PC-9 (cell line): ENCODE data around the gene NRG2. TPM values are rescaled to one million over a fixed set of nuclear protein-coding genes. Genes with fewer than 3 reads are reported as not detected.

Source experiments
- BruUV-seq: library from RNA; stranded (reverse); fragments of 400-500 nt; replicated peaks from 2 replicates; lab custom pipeline; 2021; lab: Mats Ljungman, UMichigan
- CTCF ChIA-PET: fragments of 300-600 bp; sonication (Branson Sonifier 250); formaldehyde crosslinking; loops from one replicate; lab custom pipeline; 2022; ENCODE audit warnings: antibody characterized with exemption; lab: Charles Lee
- POLR2A ChIA-PET: fragments of 300-600 bp; sonication (Branson Sonifier 250); formaldehyde crosslinking; loops from one replicate; lab custom pipeline; 2022; ENCODE audit warnings: antibody characterized with exemption; ENCODE audit not compliant: unreplicated experiment; lab: Charles Lee
- DNase-seq, 2 experiments: peaks; one replicate each; pipeline versions ENCODE4 v3.0.0 to v3.0.0-alpha.2; 2015 to 2022; ENCODE audit warnings: mixed read lengths in 1 of 2
- H2AFZ ChIP-seq: fragments of 200-600 bp; sonication (generic); 2 replicates; pipeline ENCODE4 v1.8.1; 2017; ENCODE audit warnings: antibody characterized with exemption
- H3F3A ChIP-seq: fragments of 200-600 bp; sonication (generic); 2 replicates; pipeline ENCODE4 v1.8.1; 2017; ENCODE audit warnings: antibody characterized with exemption, mild to moderate bottlenecking, low read depth; ENCODE audit not compliant: insufficient read depth
- H3K27ac ChIP-seq: fragments of 200-600 bp; sonication (generic); 2 replicates; pipeline ENCODE4 v1.6.1; 2016; ENCODE audit warnings: mixed run types
- H3K27me3 ChIP-seq: fragments of 200-600 bp; sonication (generic); 2 replicates; pipeline ENCODE4 v1.6.1; 2016; ENCODE audit warnings: low read depth, mixed run types; ENCODE audit not compliant: insufficient read depth
- H3K36me3 ChIP-seq: fragments of 200-600 bp; sonication (generic); 2 replicates; pipeline ENCODE4 v1.6.1; 2016; ENCODE audit warnings: low read depth, mixed run types
- H3K4me1 ChIP-seq: fragments of 200-600 bp; sonication (generic); replicated peaks from 2 replicates; pipeline ENCODE4 v1.6.1; 2016; ENCODE audit warnings: mixed run types; ENCODE audit not compliant: insufficient read depth
- H3K4me2 ChIP-seq: fragments of 200-600 bp; sonication (generic); 2 replicates; pipeline ENCODE4 v1.6.1; 2017; ENCODE audit warnings: mixed run types
- H3K4me3 ChIP-seq: fragments of 200-600 bp; sonication (generic); 2 replicates; pipeline ENCODE4 v1.6.1; 2016; ENCODE audit warnings: mixed run types
- H3K79me2 ChIP-seq: fragments of 200-600 bp; sonication (generic); 2 replicates; pipeline ENCODE4 v1.6.1; 2017; ENCODE audit warnings: low read depth, mixed run types
- H3K9me2 ChIP-seq: fragments of 200-600 bp; sonication (generic); 2 replicates; pipeline ENCODE4 v1.8.1; 2017; ENCODE audit warnings: mild to moderate bottlenecking; ENCODE audit not compliant: insufficient read depth
- H3K9me3 ChIP-seq: fragments of 200-600 bp; sonication (generic); 2 replicates; pipeline ENCODE4 v1.8.1; 2016; ENCODE audit warnings: low read depth; ENCODE audit not compliant: insufficient read depth
- H4K20me1 ChIP-seq: fragments of 200-600 bp; sonication (generic); 2 replicates; pipeline ENCODE4 v1.8.1; 2017; ENCODE audit not compliant: insufficient read depth
- EZH2 ChIP-seq: fragments of 200-600 bp; sonication (generic); IDR thresholded peaks from 2 replicates; pipeline ENCODE4 v1.8.0; 2017; ENCODE audit warnings: antibody characterized with exemption, low read depth
- intact Hi-C: fragments of 100-400 bp; cut with micrococcal nuclease; formaldehyde crosslinking; loops from one replicate; pipeline ENCODE4 v1.10.0; 2022; ENCODE audit not compliant: unreplicated experiment
- total RNA-seq: library from RNA; stranded (reverse); gene quantifications from 2 replicates; pipeline ENCODE4 v1.2.3, GENCODE V29; 2021
- TF ChIP-seq, protein P1 (sequence below): fragments of 200-600 bp; sonication (generic); conservative IDR thresholded peaks from 2 replicates; pipeline ENCODE4 v1.6.1; 2017; ENCODE audit warnings: mixed run types, antibody characterized with exemption, mild to moderate bottlenecking, moderate library complexity

The NRG2 gene
- total RNA-seq, 1 experiment from 2014 or later = not detected

DNA sequence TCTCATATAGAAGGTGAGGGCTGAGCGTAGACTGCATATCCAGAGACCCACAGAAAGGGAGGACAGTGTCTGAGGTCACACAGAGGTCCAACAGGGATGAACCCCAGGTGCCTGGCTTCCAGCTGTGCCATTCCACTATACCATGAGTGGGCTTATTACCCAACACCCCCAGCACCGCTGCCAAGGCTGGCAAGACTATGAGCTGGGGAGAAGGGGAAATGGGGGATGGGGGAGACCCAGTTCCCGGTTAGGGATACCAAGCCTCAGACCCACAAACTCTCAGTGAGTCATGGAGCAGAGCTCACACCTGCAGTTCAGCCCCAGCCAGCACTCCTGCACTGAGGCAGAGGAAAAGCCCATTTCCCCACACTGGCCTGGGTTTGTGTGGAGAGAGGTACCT lies 141.1 kb downstream of the NRG2 start:
- no peak overlapping the region for H2AFZ ChIP-seq
- no peaks in the 10 kb centered on the region for H3K9me2 ChIP-seq
- BruUV-seq = no TSS peak
- H3F3A ChIP-seq = no peaks in the 10 kb centered on the region
- H3K36me3 ChIP-seq = no peaks in the 10 kb centered on the region
- peaks cover 31% of the 10 kb centered on the region; the same call in 1 of the 2 replicates for H3K27me3 ChIP-seq
- H3K4me3 ChIP-seq = no peak overlapping the region
- ChIA-PET CTCF (no interaction called here), POLR2A (no interaction called here)
- TF ChIP-seq, protein P1, sequence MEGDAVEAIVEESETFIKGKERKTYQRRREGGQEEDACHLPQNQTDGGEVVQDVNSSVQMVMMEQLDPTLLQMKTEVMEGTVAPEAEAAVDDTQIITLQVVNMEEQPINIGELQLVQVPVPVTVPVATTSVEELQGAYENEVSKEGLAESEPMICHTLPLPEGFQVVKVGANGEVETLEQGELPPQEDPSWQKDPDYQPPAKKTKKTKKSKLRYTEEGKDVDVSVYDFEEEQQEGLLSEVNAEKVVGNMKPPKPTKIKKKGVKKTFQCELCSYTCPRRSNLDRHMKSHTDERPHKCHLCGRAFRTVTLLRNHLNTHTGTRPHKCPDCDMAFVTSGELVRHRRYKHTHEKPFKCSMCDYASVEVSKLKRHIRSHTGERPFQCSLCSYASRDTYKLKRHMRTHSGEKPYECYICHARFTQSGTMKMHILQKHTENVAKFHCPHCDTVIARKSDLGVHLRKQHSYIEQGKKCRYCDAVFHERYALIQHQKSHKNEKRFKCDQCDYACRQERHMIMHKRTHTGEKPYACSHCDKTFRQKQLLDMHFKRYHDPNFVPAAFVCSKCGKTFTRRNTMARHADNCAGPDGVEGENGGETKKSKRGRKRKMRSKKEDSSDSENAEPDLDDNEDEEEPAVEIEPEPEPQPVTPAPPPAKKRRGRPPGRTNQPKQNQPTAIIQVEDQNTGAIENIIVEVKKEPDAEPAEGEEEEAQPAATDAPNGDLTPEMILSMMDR = no peak
- no peak for TF ChIP-seq EZH2
- H4K20me1 ChIP-seq = no peaks in the 10 kb centered on the region
- no peaks in the 10 kb centered on the region for H3K9me3 ChIP-seq
- intact Hi-C loops = no loop called here
- H3K79me2 ChIP-seq = no peaks in the 10 kb centered on the region
- H3K4me1 ChIP-seq = no peaks in the 10 kb centered on the region
- DNase-seq = no peak
- no peak overlapping the region for H3K27ac ChIP-seq
- no peak overlapping the region for H3K4me2 ChIP-seq

DNA sequence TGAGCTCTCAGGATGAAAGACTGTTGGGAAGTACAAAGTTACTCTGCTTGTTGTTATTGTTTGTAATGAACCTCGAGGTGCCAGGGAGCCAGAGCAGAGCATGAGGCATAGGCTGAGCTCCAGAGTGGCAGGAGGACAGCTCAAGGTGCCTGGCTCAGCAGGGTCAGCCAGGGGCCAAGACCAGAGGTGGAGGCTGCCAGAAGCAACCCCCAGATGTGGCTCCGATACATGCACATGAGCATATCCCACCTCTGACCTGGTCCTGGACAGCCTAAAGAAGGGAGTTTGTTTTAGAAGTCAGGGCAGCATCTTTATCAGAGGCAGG lies 141.9 kb downstream of the NRG2 start:
- no peaks in the 10 kb centered on the region for H3K36me3 ChIP-seq
- no peak for TF ChIP-seq EZH2
- TF ChIP-seq, protein P1 = no peak
- H3K4me2 ChIP-seq = no peak overlapping the region
- no peak overlapping the region for H3K4me3 ChIP-seq
- no peaks in the 10 kb centered on the region for H3F3A ChIP-seq
- no peak for DNase-seq
- H3K9me3 ChIP-seq = no peaks in the 10 kb centered on the region
- intact Hi-C loops = no loop called here
- no TSS peak for BruUV-seq
- H3K9me2 ChIP-seq = no peaks in the 10 kb centered on the region
- H4K20me1 ChIP-seq = no peaks in the 10 kb centered on the region
- ChIA-PET CTCF (no interaction called here), POLR2A (no interaction called here)
- H3K27ac ChIP-seq = no peak overlapping the region
- H2AFZ ChIP-seq = no peak overlapping the region
- peaks cover 31% of the 10 kb centered on the region; the same call in 1 of the 2 replicates for H3K27me3 ChIP-seq
- H3K79me2 ChIP-seq = no peaks in the 10 kb centered on the region
- H3K4me1 ChIP-seq = no peaks in the 10 kb centered on the region

DNA sequence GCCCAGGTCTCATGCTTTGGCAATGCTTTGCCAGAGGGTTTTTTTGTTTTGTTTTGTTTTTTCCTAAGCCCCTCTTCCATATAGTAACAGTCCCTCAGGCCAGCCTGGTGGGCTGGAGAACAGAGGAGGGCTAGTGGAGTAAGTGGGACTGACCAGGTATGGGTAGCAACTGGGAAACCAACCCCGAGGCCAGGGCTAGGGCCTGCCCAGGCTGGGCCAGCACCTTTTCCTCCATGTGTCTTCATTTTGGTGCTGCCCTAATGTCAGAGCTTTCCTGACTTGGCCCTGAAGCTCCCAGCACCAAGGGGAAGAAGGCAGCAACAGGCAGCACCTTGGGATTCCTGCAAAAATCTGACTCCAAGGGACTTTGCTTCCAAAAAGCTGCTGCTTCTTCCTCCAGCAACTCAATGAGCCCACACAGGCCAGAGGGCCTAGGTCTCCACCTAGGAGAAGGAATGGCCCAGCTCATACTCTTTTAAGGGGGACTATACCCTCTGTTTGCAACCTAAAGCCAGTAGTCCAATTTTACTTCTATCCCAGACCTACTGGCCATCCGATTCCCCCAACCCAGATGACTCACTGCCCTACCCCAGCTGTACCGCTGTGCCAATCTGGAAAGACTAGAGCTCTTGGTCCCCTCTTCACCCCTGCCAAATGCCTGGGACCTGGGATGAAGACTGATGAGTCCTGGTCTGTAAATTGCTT lies 142.4 kb downstream of the NRG2 start:
- POLR2A ChIA-PET = no interaction called here
- H3K27me3 ChIP-seq = peaks cover 31% of the 10 kb centered on the region; the same call in 1 of the 2 replicates
- no peak for DNase-seq
- H3K9me2 ChIP-seq = no peaks in the 10 kb centered on the region
- no peaks in the 10 kb centered on the region for H3K9me3 ChIP-seq
- H3K27ac ChIP-seq = no peak overlapping the region
- no peaks in the 10 kb centered on the region for H3K79me2 ChIP-seq
- no TSS peak for BruUV-seq
- H4K20me1 ChIP-seq = no peaks in the 10 kb centered on the region
- H3F3A ChIP-seq = no peaks in the 10 kb centered on the region
- no peak for TF ChIP-seq EZH2
- TF ChIP-seq, protein P1 = no peak
- CTCF ChIA-PET = no interaction called here
- no peak overlapping the region for H2AFZ ChIP-seq
- H3K4me1 ChIP-seq = no peaks in the 10 kb centered on the region
- no peak overlapping the region for H3K4me3 ChIP-seq
- no peak overlapping the region for H3K4me2 ChIP-seq
- H3K36me3 ChIP-seq = no peaks in the 10 kb centered on the region
- intact Hi-C loops = no loop called here
